ENCODE data around the gene PDE1C.

Gene PDE1C

GRCh38 chr7:32001948-32002347 lies 68.3 kb downstream of the PDE1C start:
- FAIRE-seq, result no peak
- DNase-seq (ENCODE audit: insufficient read length, low spot score), result no peak

GRCh38 chr7:31997423-31997822 lies 72.8 kb downstream of the PDE1C start:
- no peak for FAIRE-seq
- DNase-seq (ENCODE audit: insufficient read length, low spot score), result no peak

GRCh38 chr7:31995134-31995533 lies 75.1 kb downstream of the PDE1C start:
- DNase-seq (ENCODE audit: insufficient read length, low spot score) (no peak), FAIRE-seq (no peak)

- FAIRE-seq (no peak), DNase-seq (ENCODE audit: insufficient read length, low spot score) (no peak)
Observed at GRCh38 chr7:31991846-31992245, 78.4 kb downstream of the PDE1C start.

- DNase-seq (ENCODE audit: insufficient read length, low spot score) (no peak), FAIRE-seq (no peak)
Observed at GRCh38 chr7:31991406-31991805, 78.8 kb downstream of the PDE1C start.

GRCh38 chr7:31986878-31987518 lies 83.2 kb downstream of the PDE1C start:
- FAIRE-seq (no peak), DNase-seq (ENCODE audit: insufficient read length, low spot score) (no peak)

GRCh38 chr7:31982962-31983361 lies 87.2 kb downstream of the PDE1C start:
- no peak for FAIRE-seq
- no peak for DNase-seq (ENCODE audit: insufficient read length, low spot score)

GRCh38 chr7:31981874-31982390 lies 88.3 kb downstream of the PDE1C start:
- FAIRE-seq (no peak), DNase-seq (ENCODE audit: insufficient read length, low spot score) (no peak)

- no peak for DNase-seq (ENCODE audit: insufficient read length, low spot score)
- FAIRE-seq, result no peak
Observed at GRCh38 chr7:31979690-31980330, 90.4 kb downstream of the PDE1C start.

GRCh38 chr7:31975546-31975945 lies 94.7 kb downstream of the PDE1C start:
- FAIRE-seq, result no peak
- DNase-seq (ENCODE audit: insufficient read length, low spot score), result no peak

GRCh38 chr7:31974351-31974750 lies 95.9 kb downstream of the PDE1C start:
- FAIRE-seq (no peak), DNase-seq (ENCODE audit: insufficient read length, low spot score) (no peak)

GRCh38 chr7:31971049-31971667 lies 99.0 kb downstream of the PDE1C start:
- FAIRE-seq (no peak), DNase-seq (ENCODE audit: insufficient read length, low spot score) (no peak)

- DNase-seq (ENCODE audit: insufficient read length, low spot score) (no peak), FAIRE-seq (no peak)
Observed at GRCh38 chr7:31970501-31970900, 99.7 kb downstream of the PDE1C start.

GRCh38 chr7:31963569-31964175 lies 106.5 kb downstream of the PDE1C start:
- FAIRE-seq (no peak), DNase-seq (ENCODE audit: insufficient read length, low spot score) (no peak)

GRCh38 chr7:31962246-31962645 lies 108.0 kb downstream of the PDE1C start:
- FAIRE-seq, result no peak
- no peak for DNase-seq (ENCODE audit: insufficient read length, low spot score)

- DNase-seq (ENCODE audit: insufficient read length, low spot score), result no peak
- FAIRE-seq, result no peak
Observed at GRCh38 chr7:31958226-31958625, 112.0 kb downstream of the PDE1C start.

GRCh38 chr7:31957756-31958155 lies 112.5 kb downstream of the PDE1C start:
- no peak for DNase-seq (ENCODE audit: insufficient read length, low spot score)
- no peak for FAIRE-seq

GRCh38 chr7:31957090-31957720 lies 113.0 kb downstream of the PDE1C start:
- DNase-seq (ENCODE audit: insufficient read length, low spot score) (no peak), FAIRE-seq (no peak)

- FAIRE-seq, result no peak
- no peak for DNase-seq (ENCODE audit: insufficient read length, low spot score)
Observed at GRCh38 chr7:31955641-31956040, 114.6 kb downstream of the PDE1C start.

GRCh38 chr7:31955021-31955420 lies 115.2 kb downstream of the PDE1C start:
- FAIRE-seq (no peak), DNase-seq (ENCODE audit: insufficient read length, low spot score) (no peak)

- no peak for FAIRE-seq
- DNase-seq (ENCODE audit: insufficient read length, low spot score), result no peak
Observed at GRCh38 chr7:31954500-31954899, 115.7 kb downstream of the PDE1C start.

All from GM19239 (cell line).